PC-3 (cell line): ENCODE results near the gene FBLN1. TPM values are rescaled to one million over a fixed set of nuclear protein-coding genes. Genes with fewer than 3 reads are reported as not detected.

Experiments
- ATAC-seq: fragments of 200-7000 bp; cut with Tn5 transposase; 2 replicates; pipeline ENCODE4 v1.9.1; 2020; ENCODE audit warnings: mild to moderate bottlenecking, moderate library complexity
- BruUV-seq: library from RNA; stranded (reverse); fragments of 400-500 nt; replicated peaks from 2 replicates; lab custom pipeline; 2021; lab: Mats Ljungman, UMichigan
- CTCF ChIA-PET: fragments of 300-600 bp; sonication (Branson Sonifier 250); formaldehyde crosslinking; loops from one replicate; lab custom pipeline; 2022; ENCODE audit warnings: antibody characterized with exemption; lab: Charles Lee
- POLR2A ChIA-PET: fragments of 300-600 bp; sonication (Branson Sonifier 250); formaldehyde crosslinking; loops from one replicate; lab custom pipeline; 2022; ENCODE audit warnings: antibody characterized with exemption; ENCODE audit not compliant: unreplicated experiment; lab: Charles Lee
- DNase-seq: peaks from one replicate; pipeline ENCODE4 v3.0.0-alpha.2; 2015
- H2AFZ ChIP-seq: fragments of 300-600 bp; sonication (generic); 2 replicates; pipeline ENCODE4 v1.6.0; 2016; ENCODE audit warnings: antibody characterized with exemption, low read length
- H3F3A ChIP-seq: fragments of 300-600 bp; sonication (generic); one replicate; pipeline ENCODE4 v1.6.0; 2017; ENCODE audit warnings: antibody characterized with exemption, low read length, control low read depth, mild to moderate bottlenecking; ENCODE audit not compliant: unreplicated experiment
- H3K27ac ChIP-seq: fragments of 300-600 bp; sonication (generic); 2 replicates; pipeline ENCODE4 v1.5.1; 2016; ENCODE audit warnings: mild to moderate bottlenecking, low read length
- H3K27me3 ChIP-seq: fragments of 300-600 bp; sonication (generic); 2 replicates; pipeline ENCODE4 v1.6.1; 2016; ENCODE audit warnings: low read length, mixed read lengths
- H3K36me3 ChIP-seq: fragments of 300-600 bp; sonication (generic); 2 replicates; pipeline ENCODE4 v1.6.1; 2016; ENCODE audit warnings: low read depth, mixed run types, low read length, mixed read lengths
- H3K4me1 ChIP-seq: fragments of 300-600 bp; sonication (generic); 2 replicates; pipeline ENCODE4 v1.5.1; 2016; ENCODE audit warnings: low read length; ENCODE audit not compliant: insufficient read depth
- H3K4me2 ChIP-seq: fragments of 300-600 bp; sonication (generic); 2 replicates; pipeline ENCODE4 v1.6.0; 2016; ENCODE audit warnings: low read length
- H3K4me3 ChIP-seq: fragments of 300-600 bp; sonication (generic); 2 replicates; pipeline ENCODE4 v1.5.1; 2016; ENCODE audit warnings: mild to moderate bottlenecking, low read length, mixed read lengths
- H3K79me2 ChIP-seq: fragments of 300-600 bp; sonication (generic); 2 replicates; pipeline ENCODE4 v1.6.1; 2017; ENCODE audit warnings: low read length, mixed read lengths
- H3K9ac ChIP-seq: fragments of 300-600 bp; sonication (generic); 2 replicates; pipeline ENCODE4 v1.6.0; 2016; ENCODE audit warnings: mild to moderate bottlenecking, low read length
- H3K9me2 ChIP-seq: fragments of 300-600 bp; sonication (generic); replicated peaks from 2 replicates; pipeline ENCODE4 v1.6.1; 2016; ENCODE audit warnings: mixed run types, low read length, mixed read lengths
- H3K9me3 ChIP-seq: fragments of 300-600 bp; sonication (generic); 2 replicates; pipeline ENCODE4 v1.6.1; 2016; ENCODE audit warnings: low read length, mixed read lengths
- H4K20me1 ChIP-seq: fragments of 300-600 bp; sonication (generic); 2 replicates; pipeline ENCODE4 v1.6.1; 2016; ENCODE audit warnings: low read length, mixed read lengths
- CTCF ChIP-seq: fragments of 300-600 bp; sonication (generic); conservative IDR thresholded peaks from 2 replicates; pipeline ENCODE4 v1.5.1; 2017; ENCODE audit warnings: antibody characterized with exemption, low read depth, mild to moderate bottlenecking, low read length
- EZH2 ChIP-seq: fragments of 300-600 bp; sonication (generic); IDR thresholded peaks from one replicate; pipeline ENCODE4 v1.6.1; 2017; ENCODE audit warnings: antibody characterized with exemption, mild to moderate bottlenecking, low read length; ENCODE audit not compliant: unreplicated experiment
- EZH2phosphoT487 ChIP-seq: fragments of 300-600 bp; sonication (generic); IDR thresholded peaks from 2 replicates; pipeline ENCODE4 v1.6.1; 2018; ENCODE audit warnings: mild to moderate bottlenecking, antibody characterized with exemption, low read length, borderline replicate concordance
- intact Hi-C: fragments of 100-400 bp; cut with micrococcal nuclease; formaldehyde crosslinking; loops from 2 replicates; pipeline ENCODE4 v1.9.0; 2023
- total RNA-seq: library from RNA; depleted of rRNA; stranded (reverse); fragments of >200 nt; gene quantifications from 2 replicates; pipeline ENCODE4 v1.2.3, GENCODE V29; 2014

Gene FBLN1
- total RNA-seq, 1 experiment from 2014 or later = 13.4 TPM

GRCh38 chr22:45550416-45550815 is 47.7 kb downstream of the FBLN1 start:
- ATAC-seq (no peak), DNase-seq (no peak)
- H3K9me2 ChIP-seq = no peaks in the 10 kb centered on the region
- H3K4me1 ChIP-seq = peaks cover 25% of the 10 kb centered on the region
- H3F3A ChIP-seq = no peaks in the 10 kb centered on the region
- no peak overlapping the region for H3K4me3 ChIP-seq
- H3K79me2 ChIP-seq = no peaks in the 10 kb centered on the region
- H3K36me3 ChIP-seq = no peaks in the 10 kb centered on the region
- no peak overlapping the region for H3K9ac ChIP-seq
- intact Hi-C loops = no loop called here
- H4K20me1 ChIP-seq = no peaks in the 10 kb centered on the region
- H3K27me3 ChIP-seq = no peaks in the 10 kb centered on the region
- no peak overlapping the region for H3K27ac ChIP-seq
- no peaks in the 10 kb centered on the region for H3K9me3 ChIP-seq
- ChIA-PET CTCF (interaction anchor here (0.6 kb wide), 1 partner anchor 78 kb away, joined by 3 read pairs; no protein-coding TSS in a partner anchor), POLR2A (no interaction called here)
- H2AFZ ChIP-seq = no peak overlapping the region
- no TSS peak for BruUV-seq
- TF ChIP-seq CTCF (no peak), EZH2phosphoT487 (no peak), EZH2 (no peak)
- no peak overlapping the region for H3K4me2 ChIP-seq

- POLR2A ChIA-PET = no interaction called here
- Histone ChIP-seq H3K36me3 (no peaks in the 10 kb centered on the region), H4K20me1 (no peaks in the 10 kb centered on the region), H3K9ac (no peak overlapping the region), H3K9me2 (no peaks in the 10 kb centered on the region), H3K4me3 (no peak overlapping the region), H2AFZ (no peak overlapping the region), H3K79me2 (no peaks in the 10 kb centered on the region), H3K4me1 (peaks cover 25% of the 10 kb centered on the region), H3K27ac (no peak overlapping the region), H3K9me3 (no peaks in the 10 kb centered on the region), H3K27me3 (no peaks in the 10 kb centered on the region), H3F3A (no peaks in the 10 kb centered on the region), H3K4me2 (no peak overlapping the region)
- DNase-seq (no peak), ATAC-seq (no peak)
- no peak for TF ChIP-seq CTCF
- no peak for TF ChIP-seq EZH2phosphoT487
- TF ChIP-seq EZH2 = no peak
- intact Hi-C loops = no loop called here
- CTCF ChIA-PET = no interaction called here
- BruUV-seq = no TSS peak
Measured at GRCh38 chr22:45550891-45551290, 48.2 kb downstream of the FBLN1 start.

GRCh38 chr22:45551310-45552016 is 48.8 kb downstream of the FBLN1 start:
- DNase-seq (no peak), ATAC-seq (no peak)
- Histone ChIP-seq H3K9ac (no peak overlapping the region), H2AFZ (no peak overlapping the region), H3K9me3 (no peaks in the 10 kb centered on the region), H3K79me2 (no peaks in the 10 kb centered on the region), H3K27me3 (no peaks in the 10 kb centered on the region), H3K4me2 (no peak overlapping the region), H3F3A (no peaks in the 10 kb centered on the region), H3K36me3 (no peaks in the 10 kb centered on the region), H3K4me3 (no peak overlapping the region), H3K27ac (no peak overlapping the region), H4K20me1 (no peaks in the 10 kb centered on the region), H3K9me2 (no peaks in the 10 kb centered on the region), H3K4me1 (peaks cover 25% of the 10 kb centered on the region)
- BruUV-seq = no TSS peak
- ChIA-PET CTCF (no interaction called here), POLR2A (no interaction called here)
- intact Hi-C loops = no loop called here
- no peak for TF ChIP-seq EZH2phosphoT487
- no peak for TF ChIP-seq EZH2
- no peak for TF ChIP-seq CTCF
